ENCODE results near the gene CAPN5.
"Not testable (repeated sequence)": the region's sequence is repeated elsewhere in the genome, so short reads cannot be mapped to it uniquely, and the experiment has no call there.

Gene CAPN5

GRCh38 chr11:77066229-77067042 is at the start of gene CAPN5:
TSS of gene CAPN5 (plus strand) at chr11:77066971. CDS start at chr11:77084887, 17,916 bp downstream.
- DNase-seq (ENCODE audit: low read depth), result peak; percentile 78

DNA sequence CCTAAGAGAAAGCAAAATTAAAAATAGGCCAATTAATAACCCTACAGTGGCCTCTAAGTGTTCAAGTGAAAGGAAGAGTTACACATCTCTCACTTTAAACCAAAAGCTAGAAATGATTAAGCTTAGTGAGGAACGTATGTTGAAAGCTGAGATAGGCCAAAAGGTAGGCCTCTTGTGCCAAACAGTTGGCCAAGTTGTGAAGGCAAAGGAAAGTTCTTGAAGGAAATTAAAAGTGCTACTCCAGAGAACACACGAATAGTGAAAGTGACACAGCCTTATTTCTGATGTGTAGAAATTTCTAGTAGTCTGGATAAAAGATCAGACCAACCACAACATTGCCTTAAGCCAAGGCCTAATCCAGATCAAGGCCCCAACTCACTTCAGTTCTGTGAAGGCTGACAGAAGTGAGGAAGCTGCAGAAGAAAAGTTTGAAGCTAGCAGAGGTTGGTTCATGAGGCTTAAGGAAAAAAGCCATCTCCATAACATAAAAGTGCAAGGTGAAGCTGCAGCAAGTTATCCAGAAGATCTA is 48.3 kb upstream of the CAPN5 start:
- not testable (repeated sequence) for DNase-seq (ENCODE audit: low read depth)

DNA sequence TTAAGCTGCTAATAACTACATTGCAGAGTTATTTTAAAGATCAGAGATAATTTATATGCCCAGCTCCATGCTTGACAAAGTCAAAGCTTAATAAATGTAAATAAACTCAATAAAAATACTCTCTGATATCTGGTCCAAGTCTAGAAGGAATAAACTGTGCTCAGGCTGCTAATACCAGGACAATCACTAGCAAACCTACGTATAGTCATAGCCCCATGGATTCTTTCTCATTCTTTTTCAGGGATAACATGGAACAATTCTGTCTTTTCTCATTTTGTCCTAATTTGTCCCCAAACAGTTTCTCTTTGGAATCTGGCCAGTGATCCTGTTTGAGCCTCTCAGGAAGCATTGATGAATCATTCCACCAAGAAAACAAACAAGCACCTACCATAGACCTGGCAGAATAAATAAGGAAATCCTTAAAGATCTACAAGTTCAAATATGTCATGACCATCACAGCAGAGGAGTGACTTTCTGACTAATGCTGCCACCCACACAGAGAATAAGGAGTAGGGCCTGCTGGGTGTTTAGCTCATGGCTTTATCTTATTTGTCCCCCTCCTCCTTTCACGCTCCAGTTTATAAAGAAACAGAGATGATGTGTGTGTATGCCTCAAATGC is 46.7 kb upstream of the CAPN5 start:
- no peak for DNase-seq (ENCODE audit: low read depth)

GRCh38 chr11:77020734-77021133 is 46.0 kb upstream of the CAPN5 start:
- DNase-seq (ENCODE audit: low read depth), result no peak

GRCh38 chr11:77024745-77025144 is 42.0 kb upstream of the CAPN5 start:
- no peak for DNase-seq (ENCODE audit: low read depth)

DNA sequence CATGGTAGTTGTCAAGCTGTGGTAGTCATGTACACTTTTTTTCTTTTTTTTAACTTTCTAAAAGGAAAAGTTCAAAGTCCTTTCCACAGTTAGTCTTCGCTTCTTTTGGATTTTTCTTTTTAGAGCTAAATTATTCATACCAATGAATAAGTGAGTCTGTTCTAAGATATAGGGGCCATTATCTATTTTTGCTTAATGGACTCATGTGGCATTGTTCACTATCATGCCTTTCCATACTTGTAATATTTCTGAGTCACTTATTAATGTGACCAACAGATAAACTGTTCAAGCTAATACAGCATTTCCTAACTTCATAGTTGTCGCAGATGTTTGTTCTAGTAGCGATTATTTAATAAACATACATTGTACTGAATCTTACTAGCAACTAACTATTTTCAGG is 40.5 kb upstream of the CAPN5 start:
- no peak for DNase-seq (ENCODE audit: low read depth)

GRCh38 chr11:77026743-77027142 is 40.0 kb upstream of the CAPN5 start:
- DNase-seq (ENCODE audit: low read depth), result no peak

DNA sequence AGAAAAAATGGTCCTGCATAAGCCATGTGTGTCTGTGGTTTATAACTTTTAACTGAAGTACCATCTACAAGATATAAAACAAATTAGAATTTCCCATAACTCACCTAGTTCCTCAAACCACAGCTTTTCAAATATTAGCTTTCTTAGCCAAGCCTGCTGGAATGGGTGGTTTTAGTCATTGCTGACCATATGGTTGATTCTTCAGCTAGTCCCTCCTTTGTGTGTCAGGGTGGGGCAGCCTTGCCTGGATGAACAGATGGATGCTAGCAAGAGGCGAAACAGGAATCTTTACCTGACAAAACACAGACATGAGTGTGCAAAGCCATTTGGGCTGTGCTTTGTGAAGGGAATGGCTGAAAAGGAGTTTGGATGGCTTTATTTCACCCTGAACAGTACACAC is 39.5 kb upstream of the CAPN5 start:
- DNase-seq (ENCODE audit: low read depth), result no peak

- DNase-seq (ENCODE audit: low read depth), result no peak
Observed at GRCh38 chr11:77029829-77030228, 36.9 kb upstream of the CAPN5 start.

- no peak for DNase-seq (ENCODE audit: low read depth)
Observed at GRCh38 chr11:77030834-77031414, 35.8 kb upstream of the CAPN5 start.

DNA sequence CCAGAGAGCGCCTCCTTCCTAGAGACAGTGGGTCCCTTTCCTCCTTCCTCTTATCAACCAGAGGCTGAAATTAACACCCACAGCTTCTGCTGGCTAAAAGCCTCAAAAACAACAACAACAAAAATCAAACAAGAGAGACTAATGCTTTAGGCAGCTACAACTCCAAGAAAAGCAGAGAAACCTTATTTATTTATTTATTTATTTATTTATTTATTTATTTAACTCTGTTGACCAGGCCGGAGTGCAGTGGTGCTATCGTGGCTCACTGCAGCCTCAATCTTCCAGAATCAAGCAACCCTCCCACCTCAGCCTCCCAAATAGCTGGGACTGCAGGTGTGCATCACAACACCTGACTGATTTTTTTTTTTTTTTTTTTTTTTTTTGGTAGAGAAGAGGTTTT is 35.2 kb upstream of the CAPN5 start:
- DNase-seq (ENCODE audit: low read depth), result no peak

DNA sequence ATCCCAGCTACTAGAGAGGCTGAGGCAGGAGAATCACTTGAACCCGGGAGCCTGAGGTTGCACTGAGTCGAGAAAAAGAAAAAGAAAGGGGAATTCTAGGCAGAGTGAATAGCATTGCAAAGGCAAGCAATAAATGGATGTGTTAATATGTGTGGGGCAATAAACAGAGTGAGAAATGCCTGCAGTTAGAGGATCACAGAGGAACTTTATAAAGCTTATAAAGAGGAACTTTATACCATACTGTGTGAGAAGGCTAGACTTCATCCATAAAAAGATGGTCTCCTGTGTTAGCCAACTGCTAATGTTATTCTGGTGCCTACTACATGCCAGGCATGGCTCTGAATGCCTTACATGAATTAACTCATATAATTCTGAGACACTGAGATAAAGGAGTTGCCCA is 31.7 kb upstream of the CAPN5 start:
- DNase-seq (ENCODE audit: low read depth), result no peak

- DNase-seq (ENCODE audit: low read depth), result no peak
Observed at GRCh38 chr11:77035580-77035979, 31.2 kb upstream of the CAPN5 start.

- no peak for DNase-seq (ENCODE audit: low read depth)
Observed at GRCh38 chr11:77036398-77036797, 30.4 kb upstream of the CAPN5 start.

DNA sequence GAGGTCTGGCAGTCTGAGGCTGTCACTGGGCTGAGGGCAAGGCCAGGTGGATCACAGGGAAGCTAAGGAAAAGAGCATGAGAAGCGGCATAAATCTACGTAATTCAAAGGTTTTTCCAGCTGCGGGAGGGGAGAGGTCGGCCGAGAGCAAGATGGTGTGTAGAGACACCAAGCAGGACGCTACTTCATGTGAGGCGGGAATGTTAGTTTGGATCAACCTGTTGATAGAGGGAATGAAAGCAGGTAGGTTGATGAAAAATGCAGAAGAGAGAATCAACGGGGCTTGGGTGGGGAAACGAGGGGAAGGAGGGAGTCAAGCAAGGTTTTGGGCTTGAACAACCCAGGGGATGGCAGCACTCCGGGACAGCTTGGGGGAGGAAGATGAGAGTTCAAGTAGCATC is 29.7 kb upstream of the CAPN5 start:
- no peak for DNase-seq (ENCODE audit: low read depth)

DNA sequence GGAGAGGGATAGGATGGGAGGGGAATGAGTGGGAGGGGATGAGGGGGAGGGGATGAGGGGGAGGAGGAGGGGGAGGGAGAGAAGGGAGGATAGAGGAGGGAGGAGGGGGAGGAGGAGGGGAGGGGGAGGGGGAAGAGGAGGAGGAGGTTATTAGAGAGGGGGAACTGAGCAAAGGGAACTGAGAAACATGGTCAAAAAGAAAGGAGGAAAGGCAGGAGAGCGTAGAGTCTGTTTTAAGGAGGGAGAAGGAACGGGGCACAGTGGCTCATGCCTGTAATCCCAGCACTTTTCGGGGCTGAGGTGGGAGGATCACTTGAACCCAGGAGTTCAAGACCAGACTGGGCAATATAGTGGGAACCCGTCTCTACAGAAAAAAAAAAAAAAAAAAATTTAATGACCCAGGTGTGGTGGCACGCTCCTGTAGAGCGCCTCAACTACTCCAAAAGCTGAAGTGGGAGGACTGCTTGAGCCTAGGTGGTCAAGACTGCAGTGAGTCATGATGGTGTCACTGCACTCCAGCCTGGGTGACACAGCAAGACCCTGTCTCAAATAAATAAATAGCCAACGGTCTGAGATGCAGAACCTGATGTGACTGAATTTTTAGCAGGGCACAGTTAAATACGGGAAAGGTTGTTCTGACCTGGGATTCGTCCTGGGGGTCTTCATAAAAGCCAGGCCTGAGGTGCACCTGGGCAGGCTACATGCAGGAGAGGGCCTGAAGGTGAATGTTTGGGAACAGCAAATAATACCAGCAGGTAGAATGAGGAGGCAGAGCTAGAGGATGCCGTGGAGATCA is 28.5 kb upstream of the CAPN5 start:
- no peak for DNase-seq (ENCODE audit: low read depth)

DNA sequence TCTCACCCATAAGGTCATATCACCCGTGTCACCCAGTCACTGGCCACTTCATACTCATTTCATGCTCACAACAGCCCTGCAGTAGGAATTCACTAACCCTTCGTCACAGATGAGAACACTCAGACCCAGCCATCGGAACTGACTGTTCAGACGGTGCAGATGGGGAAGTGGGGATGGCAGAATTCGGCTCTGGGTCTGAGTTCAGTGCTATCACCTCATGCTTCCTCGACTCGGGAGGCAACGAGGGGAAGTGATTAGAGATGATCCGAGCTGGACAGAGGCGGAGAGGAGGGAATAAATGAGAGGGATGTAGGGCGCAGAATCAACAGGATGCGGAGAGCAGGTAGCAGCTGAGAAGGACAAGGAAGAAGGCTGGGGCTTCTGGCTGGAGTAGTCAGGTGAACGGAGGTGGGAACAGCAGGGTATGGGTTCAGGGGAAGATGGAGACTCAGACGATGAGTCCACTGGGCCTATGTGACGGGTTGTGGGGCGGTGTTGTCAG is 27.9 kb upstream of the CAPN5 start:
- DNase-seq (ENCODE audit: low read depth), result no peak

GRCh38 chr11:77039491-77040400 is 27.0 kb upstream of the CAPN5 start:
- no peak for DNase-seq (ENCODE audit: low read depth)

GRCh38 chr11:77040401-77040777 is 26.4 kb upstream of the CAPN5 start:
- DNase-seq (ENCODE audit: low read depth), result no peak

- no peak for DNase-seq (ENCODE audit: low read depth)
Observed at GRCh38 chr11:77040889-77041288, 25.9 kb upstream of the CAPN5 start.

- no peak for DNase-seq (ENCODE audit: low read depth)
Observed at GRCh38 chr11:77042111-77042726, 24.6 kb upstream of the CAPN5 start.

Measured in activated T-helper 1 cell treated with Interleukin-2 at 50 U/mL for 16 hours (primary cell).